Kidney epithelial cell (primary cell): Measurements from ENCODE around the gene CCR7. TPM values are rescaled to one million over a fixed set of nuclear protein-coding genes. Genes with fewer than 3 reads are reported as not detected.
"Not testable (repeated sequence)": the region's sequence is repeated elsewhere in the genome, so short reads cannot be mapped to it uniquely, and the experiment has no call there.

ENCODE experiments used
- DNase-seq: peaks from one replicate; pipeline ENCODE4 v3.0.0-alpha.2; 2010; ENCODE audit warnings: low read depth
- H3K27me3 ChIP-seq: 2 replicates; pipeline ENCODE4 v1.6.0; 2011; ENCODE audit warnings: low read length; ENCODE audit not compliant: control insufficient read depth, insufficient read depth
- H3K36me3 ChIP-seq: 2 replicates; pipeline ENCODE4 v1.5.1; 2011; ENCODE audit warnings: low read length; ENCODE audit not compliant: control insufficient read depth, insufficient read depth
- H3K4me3 ChIP-seq: 2 replicates; pipeline ENCODE4 v1.5.1; 2011; ENCODE audit warnings: low read depth, mild to moderate bottlenecking, control low read depth, low read length
- CTCF ChIP-seq: IDR thresholded peaks from 2 replicates; pipeline ENCODE4 v1.5.1; 2011; ENCODE audit warnings: mild to moderate bottlenecking, moderate library complexity, low read length, control low read depth, inconsistent platforms; ENCODE audit not compliant: insufficient read depth, poor library complexity, severe bottlenecking
- total RNA-seq: library from RNA; depleted of rRNA; stranded (reverse); fragments of >200 nt; gene quantifications from 2 replicates; pipeline ENCODE4 v1.2.3, GENCODE V29; 2015

The CCR7 gene
- total RNA-seq, 1 donor from 2014 or later: not detected

GRCh38 chr17:40588552-40588951 lies 23.3 kb upstream of the CCR7 start:
- H3K27me3 ChIP-seq: no peaks in the 10 kb centered on the region
- H3K4me3 ChIP-seq: no peak overlapping the region
- DNase-seq: no peak
- H3K36me3 ChIP-seq: no peaks in the 10 kb centered on the region
- TF ChIP-seq CTCF: no peak

- H3K36me3 ChIP-seq, H3K4me3 ChIP-seq, DNase-seq, H3K27me3 ChIP-seq: not testable (repeated sequence)
Measured at GRCh38 chr17:40586264-40586663, 21.0 kb upstream of the CCR7 start.

GRCh38 chr17:40584950-40585349 lies 19.7 kb upstream of the CCR7 start:
- DNase-seq, H3K36me3 ChIP-seq, H3K4me3 ChIP-seq, H3K27me3 ChIP-seq: not testable (repeated sequence)

DNA sequence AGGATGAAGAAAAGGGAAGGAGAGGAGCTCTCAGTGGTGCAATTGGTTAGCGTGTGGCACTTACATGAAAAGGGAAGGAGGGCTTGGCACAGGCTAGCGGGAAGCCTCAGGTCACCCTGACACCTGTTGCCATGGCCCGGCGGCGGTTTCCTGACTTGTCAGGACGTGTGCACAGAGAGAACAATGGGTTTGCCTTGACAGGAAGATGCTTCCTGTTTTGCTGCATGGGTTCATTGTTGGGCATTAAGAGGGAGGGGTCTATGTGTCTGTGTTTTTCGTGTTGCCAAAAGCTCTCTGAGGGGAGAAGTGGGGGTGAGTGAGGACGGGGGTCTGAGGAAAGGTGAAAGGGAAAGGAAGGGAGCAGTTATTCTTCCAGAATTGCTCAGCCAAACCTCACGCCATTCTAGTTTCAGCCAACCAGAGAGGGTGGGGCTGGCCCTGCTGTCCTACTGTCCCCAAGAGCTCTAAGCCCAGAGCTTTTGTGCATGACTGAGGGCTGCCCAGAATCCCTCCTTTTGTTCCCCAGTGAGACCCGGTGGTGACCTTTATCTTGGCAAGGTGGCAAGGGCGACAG lies 17.1 kb upstream of the CCR7 start:
- no peak for TF ChIP-seq CTCF
- no peaks in the 10 kb centered on the region for H3K27me3 ChIP-seq
- no peak overlapping the region for H3K4me3 ChIP-seq
- DNase-seq: no peak
- no peaks in the 10 kb centered on the region for H3K36me3 ChIP-seq

DNA sequence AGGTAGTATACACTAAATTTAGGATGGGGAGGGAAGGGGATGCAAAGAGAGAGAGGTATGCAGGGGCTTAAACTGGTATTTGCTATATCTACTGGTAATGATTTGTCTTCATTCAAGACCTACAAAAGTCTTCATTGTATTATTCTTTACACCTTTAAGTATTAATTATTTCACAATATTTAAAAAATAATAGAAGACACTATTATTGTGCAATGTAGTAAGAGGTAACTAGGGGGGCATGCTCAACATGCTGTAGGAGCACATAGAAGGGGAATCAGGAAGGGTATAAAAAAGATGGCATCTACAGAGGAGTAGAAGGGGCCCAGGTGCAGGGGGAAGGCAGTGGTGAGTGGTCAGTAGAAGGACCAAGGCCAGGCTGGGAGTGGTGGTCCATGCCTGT lies 14.9 kb upstream of the CCR7 start:
- Histone ChIP-seq H3K27me3 (no peaks in the 10 kb centered on the region), H3K4me3 (no peak overlapping the region), H3K36me3 (no peaks in the 10 kb centered on the region)
- no peak for TF ChIP-seq CTCF
- no peak for DNase-seq

DNA sequence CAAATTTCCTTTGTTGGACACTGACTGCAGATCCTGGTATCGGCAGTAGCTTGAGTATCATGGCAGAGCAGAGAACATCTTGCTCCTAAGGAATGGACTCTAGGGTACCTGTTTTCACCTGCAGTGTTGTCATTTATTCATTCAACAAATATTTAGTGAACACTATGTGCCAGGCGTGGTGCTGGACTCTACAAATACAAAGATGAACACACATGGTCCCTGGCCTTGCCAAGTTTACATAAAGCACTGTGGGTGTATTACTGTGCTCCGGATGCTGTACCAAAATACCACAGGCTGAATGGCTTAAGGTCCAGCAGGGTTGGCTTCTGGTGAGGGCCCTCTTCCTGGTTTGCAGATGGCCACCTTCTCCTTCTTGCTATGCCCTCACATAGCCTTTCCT lies 14.2 kb upstream of the CCR7 start:
- no peak overlapping the region for H3K4me3 ChIP-seq
- no peaks in the 10 kb centered on the region for H3K27me3 ChIP-seq
- no peak for DNase-seq
- H3K36me3 ChIP-seq: no peaks in the 10 kb centered on the region
- no peak for TF ChIP-seq CTCF

DNA sequence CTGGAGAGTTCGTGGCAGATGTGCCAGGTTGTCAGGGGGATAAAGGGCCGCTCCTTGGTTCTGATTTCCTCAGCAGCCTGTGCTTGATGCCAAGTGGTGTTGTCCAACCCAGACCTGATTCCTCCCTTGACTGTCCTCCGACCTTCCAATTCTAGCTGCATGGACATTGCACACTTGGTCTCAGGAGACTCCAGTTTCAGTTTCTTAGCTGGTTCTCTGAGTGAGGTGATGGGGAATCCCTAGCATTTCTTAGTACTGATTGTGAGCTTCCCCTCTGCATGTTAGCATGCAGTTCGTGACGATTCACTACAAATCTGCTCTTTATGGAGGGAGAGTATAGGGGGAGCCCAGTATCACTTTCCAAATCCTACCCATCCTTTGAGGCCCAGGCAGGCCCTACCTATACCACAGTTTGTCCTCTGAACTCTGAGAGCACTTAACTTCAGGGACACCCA lies 12.4 kb upstream of the CCR7 start:
- DNase-seq: no peak
- Histone ChIP-seq H3K27me3 (no peaks in the 10 kb centered on the region), H3K36me3 (no peaks in the 10 kb centered on the region), H3K4me3 (no peak overlapping the region)
- TF ChIP-seq CTCF: no peak
